Measurements from ENCODE around the gene IL17RE. TPM values are rescaled to one million over a fixed set of nuclear protein-coding genes. Genes with fewer than 3 reads are reported as not detected.

IL17RE gene
- total and polyA plus RNA-seq, 2 donors (not counting 3 experiments of a cell fraction or from before 2014, with no cell fraction given): 1.2 to 1.3 TPM

GRCh38 chr3:9869955-9870354, 32.7 kb upstream of the IL17RE start:
- CTCF ChIA-PET: interaction anchor here (1.3 kb wide), 1 partner anchor 14 kb away, joined by 4 read pairs; no protein-coding TSS in a partner anchor
- POLR2A ChIA-PET: no interaction called here
- dilution Hi-C loops (cut with MboI; ENCODE audit: extremely low pct_ligation_motif_present, low sequenced_read_pairs): no loop called here

More at GRCh38 chr3:9869955-9870354, 32.7 kb upstream of the IL17RE start:
- Histone ChIP-seq H3K9me3 (replicated peaks; ENCODE audit: control insufficient read depth, insufficient read depth, low read length) (no peaks in the 10 kb centered on the region), H3K79me2 (ENCODE audit: control insufficient read depth, insufficient read depth, low read length) (no peaks in the 10 kb centered on the region), H3K9me1 (replicated peaks; ENCODE audit: control insufficient read depth, extremely low read depth, insufficient read depth, low read length) (no peaks in the 10 kb centered on the region), H3K27me3 (ENCODE audit: control insufficient read depth in 2 of 2, insufficient read depth in 2 of 2, low read length in 2 of 2) (no peaks in the 10 kb centered on the region), H3K36me3 (ENCODE audit: control insufficient read depth in 2 of 2, extremely low read depth in 1 of 2, insufficient read depth in 2 of 2, low read length in 2 of 2) (no peaks in the 10 kb centered on the region), H3K27ac (ENCODE audit: insufficient read depth, low read depth, low read length) (no peak overlapping the region), H4K20me1 (replicated peaks; ENCODE audit: control insufficient read depth, extremely low read depth, insufficient read depth, low read length) (no peaks in the 10 kb centered on the region), H3K9ac (replicated peaks; ENCODE audit: extremely low read depth, insufficient read depth, low read length) (no peak overlapping the region), H3K4me2 (ENCODE audit: insufficient read depth, low read length) (no peak overlapping the region), H2AFZ (ENCODE audit: low read depth, low read length) (no peak overlapping the region), H3K4me3 (replicated peaks in 1 of 3; ENCODE audit: insufficient read depth in 1 of 3, low read depth in 1 of 3, low read length in 3 of 3) (no peak overlapping the region), H3K4me1 (ENCODE audit: control insufficient read depth, extremely low read depth, insufficient read depth, low read length) (no peaks in the 10 kb centered on the region)
- DNase-seq (ENCODE audit: low read depth, low spot score) (no peak), FAIRE-seq (no peak)
- no peak for TF ChIP-seq GATA2 (IDR thresholded peaks at IDR 0.05; ENCODE audit: insufficient read depth, insufficient read length, low read depth, low read length)
- TF ChIP-seq POLR2AphosphoS5 (IDR thresholded peaks at IDR 0.05; ENCODE audit: insufficient read depth, low read depth, low read length): no peak
- no peak for TF ChIP-seq EZH2 (IDR thresholded peaks at IDR 0.05; ENCODE audit: borderline replicate concordance, low read depth, low read length, severe bottlenecking)
- no peak for TF ChIP-seq MYC (IDR thresholded peaks at IDR 0.05; ENCODE audit: low read depth, low read length)
- no peak for TF ChIP-seq JUN (IDR thresholded peaks at IDR 0.05; ENCODE audit: borderline replicate concordance, insufficient read depth, insufficient read length, low read depth)
- no peak for TF ChIP-seq POLR2A (IDR thresholded peaks at IDR 0.05; ENCODE audit: low read depth, low read length)
- TF ChIP-seq CTCF (IDR thresholded peaks at IDR 0.05; ENCODE audit: extremely low read depth in 1 of 2, insufficient read depth in 1 of 2, low read depth in 1 of 2, low read length in 2 of 2): no peak
- TF ChIP-seq FOS (IDR thresholded peaks at IDR 0.05; ENCODE audit: borderline replicate concordance, insufficient read depth, low read length): no peak
- TF ChIP-seq MAX (IDR thresholded peaks at IDR 0.05; ENCODE audit: insufficient read depth, insufficient read length): no peak
- BruUV-seq (replicated peaks): no TSS peak
- intact Hi-C loops (cut with micrococcal nuclease): no loop called here
